K562 (cell line): ENCODE results near the gene NKAPL. TPM values are rescaled to one million over a fixed set of nuclear protein-coding genes. Genes with fewer than 3 reads are reported as not detected.

ENCODE experiments used
- ARNT ChIP-seq, 2 experiments: fragments of 450-650 bp; IDR thresholded peaks; 2 replicates each; pipeline ENCODE4 v1.6.1; 2016; ENCODE audit warnings: mild to moderate bottlenecking in 1 of 2
- ASH1L ChIP-seq: fragments of 450-650 bp; IDR thresholded peaks from 2 replicates; pipeline ENCODE4 v1.6.1; 2018; ENCODE audit warnings: borderline replicate concordance, mild to moderate bottlenecking, low read depth; ENCODE audit not compliant: partially characterized antibody
- BCL6 ChIP-seq: fragments of 250-450 bp; sonication (Bioruptor Pico); IDR thresholded peaks from 2 replicates; pipeline ENCODE4 v1.4.0; 2020
- ELF2 ChIP-seq: fragments of 250-450 bp; sonication (Bioruptor Pico); IDR thresholded peaks from 2 replicates; pipeline ENCODE4 v1.5.0; 2021; ENCODE audit warnings: mild to moderate bottlenecking
- FOXO4 ChIP-seq: fragments of 450-650 bp; formaldehyde crosslinking; IDR thresholded peaks from 2 replicates; pipeline ENCODE4 v1.4.0; 2020; ENCODE audit warnings: mild to moderate bottlenecking, moderate library complexity
- GTF2E2 ChIP-seq: fragments of 200-800 bp; sonication (Bioruptor generic); IDR thresholded peaks from 2 replicates; pipeline ENCODE4 v1.6.1; 2016; ENCODE audit warnings: missing genetic modification characterization, missing compliant biosample characterization
- JUND ChIP-seq, 2 experiments: IDR thresholded peaks; 2 replicates in 1 of 2; 3 replicates in 1 of 2; pipeline ENCODE4 v1.6.1; 2011; ENCODE audit warnings: borderline replicate concordance in 2 of 2, low read depth in 2 of 2, low read length in 2 of 2, improper control_type of control experiment in 1 of 2, missing biosample characterization in 1 of 2, missing genetic modification characterization in 1 of 2, missing genetic modification reagents in 1 of 2
- KDM2B ChIP-seq: fragments of 250-450 bp; sonication (Bioruptor Pico); IDR thresholded peaks from 2 replicates; pipeline ENCODE4 v1.8.0; 2021; ENCODE audit warnings: mild to moderate bottlenecking, moderate library complexity
- KDM5B ChIP-seq: fragments of 200-600 bp; sonication (generic); IDR thresholded peaks from 2 replicates; pipeline ENCODE4 v1.6.1; 2012; ENCODE audit warnings: low read depth, mild to moderate bottlenecking, moderate library complexity, low read length, control low read depth, inconsistent platforms; ENCODE audit not compliant: insufficient replicate concordance
- MIER1 ChIP-seq: fragments of 450-650 bp; IDR thresholded peaks from 2 replicates; pipeline ENCODE4 v1.6.1; 2016; ENCODE audit warnings: antibody characterized with exemption, mild to moderate bottlenecking, low read depth
- MNT ChIP-seq, 2 experiments: fragments of 450-650 bp; conservative IDR thresholded peaks; 2 replicates each; pipeline ENCODE4 v1.6.1; 2017; ENCODE audit warnings: mild to moderate bottlenecking in 2 of 2, moderate library complexity in 2 of 2
- RBM15 ChIP-seq: fragments of 200-400 bp; formaldehyde crosslinking; IDR thresholded peaks from 2 replicates; pipeline ENCODE4 v1.6.1; 2018; ENCODE audit warnings: mild to moderate bottlenecking, low read length, moderate library complexity; ENCODE audit not compliant: insufficient read depth
- SIX5 ChIP-seq, 2 experiments: IDR thresholded peaks; 2 replicates each; pipeline ENCODE4 v1.6.1; 2011; ENCODE audit warnings: low read length in 2 of 2, borderline replicate concordance in 1 of 2, low read depth in 1 of 2, mild to moderate bottlenecking in 1 of 2, moderate library complexity in 1 of 2; ENCODE audit not compliant: insufficient read depth in 1 of 2
- SP1 ChIP-seq: sonication (generic); formaldehyde crosslinking; IDR thresholded peaks from 2 replicates; pipeline ENCODE4 v1.8.1; 2022; ENCODE audit warnings: mild to moderate bottlenecking, missing genetic modification reagents
- THAP12 ChIP-seq: fragments of 250-450 bp; sonication (Bioruptor Pico); IDR thresholded peaks from 2 replicates; pipeline ENCODE4 v1.9.0; 2021; ENCODE audit warnings: mild to moderate bottlenecking, inconsistent platforms
- TRIM24 ChIP-seq, 2 experiments: fragments of 450-650 bp; IDR thresholded peaks; 2 replicates each; pipeline ENCODE4 v1.6.1; 2016
- ZBTB2 ChIP-seq: fragments of 450-650 bp; IDR thresholded peaks from 2 replicates; pipeline ENCODE4 v1.6.1; 2016; ENCODE audit warnings: antibody characterized with exemption
- ZKSCAN1 ChIP-seq: fragments of 150-350 bp; IDR thresholded peaks from 2 replicates; pipeline ENCODE4 v1.6.1; 2016; ENCODE audit warnings: low read depth, low read length
- ZSCAN32 ChIP-seq: fragments of 450-650 bp; formaldehyde crosslinking; IDR thresholded peaks from 2 replicates; pipeline ENCODE4 v1.4.0; 2020; ENCODE audit warnings: mild to moderate bottlenecking, moderate library complexity
- polyA plus RNA-seq, 8 experiments: library from polyadenylated mRNA; depleted of rRNA in 4 of 8; stranded (reverse) in 5 of 8; unstranded in 3 of 8; fragments of >200 nt; fragmentation: Nextera tagmentation in 2 of 8; fragmentation: Illumina TruSeq in 1 of 8; extraction: Ambion mirVana in 2 of 8; extraction: Trizol in 1 of 8; gene quantifications; 2 replicates each; pipeline versions ENCODE4 v1.2.1 to v1.2.3, GENCODE V29; 2011 to 2014; ENCODE audit warnings: inconsistent platforms in 1 of 8, missing spikeins in 1 of 8
- total RNA-seq, 7 experiments: library from RNA; depleted of rRNA in 6 of 7; stranded (reverse); fragments of >200 nt in 6 of 7; fragmentation: Illumina TruSeq in 2 of 7; extraction: Trizol in 2 of 7; gene quantifications; 2 replicates each; pipeline versions ENCODE4 v1.2.1 to v1.2.3, GENCODE V29; 2011 to 2021; ENCODE audit warnings: low replicate concordance in 1 of 7

The NKAPL gene
- total and polyA plus RNA-seq, 9 of the 15 experiments (the other 6 are each of a cell fraction or from before 2014, with no cell fraction given) = not detected

GRCh38 chr6:28252009-28252975, 6.8 kb upstream of the NKAPL start, which contains the start of gene ZKSCAN4 (continued):
- peak in 1 of 2 experiments; percentile 73; a peak in 3 of 4 replicates for TF ChIP-seq MNT (conservative IDR thresholded peaks at IDR 0.05)
- TF ChIP-seq ZBTB2 = 0 out of 2 replicates have a peak, but pooled peaks have one; percentile 40
- peak; percentile 52 for TF ChIP-seq ASH1L
- peak; percentile 36; the same call in 1 of the 2 replicates for TF ChIP-seq GTF2E2 (tag)
- TF ChIP-seq JUND (IDR thresholded peaks at IDR 0.05; ENCODE audit: borderline replicate concordance, low read depth, low read length) = peak; percentile 73
- peak; percentile 43; the same call in 1 of the 3 replicates for TF ChIP-seq JUND (tag; IDR thresholded peaks at IDR 0.05; ENCODE audit: borderline replicate concordance, low read depth, low read length)
- TF ChIP-seq RBM15 = no peak
- TF ChIP-seq ZSCAN32 = peak; percentile 30; the same call in 1 of the 2 replicates
- TF ChIP-seq BCL6 (CRISPR knock-in tag) = no peak; the same call in 1 of the 2 replicates
- peak; percentile 91 for TF ChIP-seq ELF2 (CRISPR knock-in tag)
- TF ChIP-seq MIER1 = 0 out of 2 replicates have a peak, but pooled peaks have one; percentile 53
- TF ChIP-seq KDM5B = peak; percentile 74
- peak; percentile 98 for TF ChIP-seq THAP12 (CRISPR knock-in tag)
- TF ChIP-seq TRIM24 (IDR thresholded peaks at IDR 0.05) = peak in 1 of 2 experiments; percentile 93; a peak in 2 of 4 replicates
- TF ChIP-seq ARNT (IDR thresholded peaks at IDR 0.05) = peak; percentile 46 to 79; a peak in 2 of 4 replicates
- TF ChIP-seq FOXO4 (CRISPR knock-in tag) = no peak
- peak; percentile 30 to 50; a peak in 2 of 4 replicates for TF ChIP-seq SIX5 (IDR thresholded peaks at IDR 0.05; ENCODE audit: borderline replicate concordance in 1 of 2, insufficient read depth in 1 of 2, low read depth in 1 of 2, low read length in 2 of 2)
- no peak for TF ChIP-seq ZKSCAN1
- TF ChIP-seq SP1 (CRISPR knock-in tag) = peak; percentile 56; the same call in 1 of the 2 replicates
- no peak; the same call in 1 of the 2 replicates for TF ChIP-seq KDM2B (CRISPR knock-in tag)
